CD4-positive, alpha-beta T cell (primary cell): ENCODE results near the gene ANXA10. TPM values are rescaled to one million over a fixed set of nuclear protein-coding genes. Genes with fewer than 3 reads are reported as not detected.

Experiments used
- ATAC-seq: fragments of 200-7000 bp; cut with Tn5 transposase; one replicate; pipeline ENCODE4 v1.10.0; 2022; ENCODE audit warnings: mild to moderate bottlenecking; ENCODE audit not compliant: poor library complexity
- CTCF ChIA-PET: fragments of 350-600 bp; sonication (Branson Sonifier 250); formaldehyde crosslinking; loops from one replicate; lab custom pipeline; 2021; ENCODE audit warnings: antibody characterized with exemption, inconsistent platforms; lab: Charles Lee
- POLR2A ChIA-PET: fragments of 350-600 bp; sonication (Branson Sonifier 250); formaldehyde crosslinking; loops from one replicate; lab custom pipeline; 2021; ENCODE audit warnings: antibody characterized with exemption, inconsistent platforms; lab: Charles Lee
- DNase-seq, 14 experiments: peaks; one replicate each; pipeline ENCODE4 v3.0.0-alpha.2; 2013 to 2020; ENCODE audit warnings: mixed read lengths in 2 of 14
- H3K27ac ChIP-seq, 2 donors: one replicate each; pipeline versions ENCODE4 v1.5.1 to v1.7.0; 2013; ENCODE audit warnings: low read length in 2 of 2, low read depth in 1 of 2, mild to moderate bottlenecking in 1 of 2
- H3K27me3 ChIP-seq, 2 experiments: 1 replicate in 1 of 2; 2 replicates in 1 of 2; pipeline versions ENCODE4 v1.6.1 to v1.7.0; 2013; ENCODE audit warnings: low read length in 2 of 2, control low read depth in 1 of 2, mild to moderate bottlenecking in 1 of 2, moderate library complexity in 1 of 2; ENCODE audit not compliant: insufficient read depth in 2 of 2, control insufficient read depth in 1 of 2
- H3K36me3 ChIP-seq: one replicate; pipeline ENCODE4 v1.6.1; 2013; ENCODE audit warnings: low read length, control low read depth; ENCODE audit not compliant: insufficient read depth
- H3K4me1 ChIP-seq: one replicate; pipeline ENCODE4 v1.6.1; 2013; ENCODE audit warnings: low read length, control low read depth; ENCODE audit not compliant: insufficient read depth
- H3K4me3 ChIP-seq: one replicate; pipeline ENCODE4 v1.5.1; 2013; ENCODE audit warnings: mild to moderate bottlenecking, low read length, moderate library complexity
- H3K9me3 ChIP-seq, 2 experiments: 1 replicate in 1 of 2; 2 replicates in 1 of 2; pipeline versions ENCODE4 v1.6.1 to v1.7.0; 2013; ENCODE audit warnings: low read length in 2 of 2, mild to moderate bottlenecking in 2 of 2, control low read depth in 1 of 2, moderate library complexity in 1 of 2; ENCODE audit not compliant: control insufficient read depth in 1 of 2, insufficient read depth in 1 of 2
- H3K27ac Mint-ChIP-seq: one replicate; pipeline ENCODE4 v1.8.0; 2020; ENCODE audit warnings: mixed read lengths
- H3K27me3 Mint-ChIP-seq: one replicate; pipeline ENCODE4 v1.8.0; 2021; ENCODE audit warnings: mixed read lengths
- H3K36me3 Mint-ChIP-seq: one replicate; pipeline ENCODE4 v1.8.0; 2021; ENCODE audit warnings: low read depth, mixed read lengths
- H3K4me1 Mint-ChIP-seq: one replicate; pipeline ENCODE4 v1.8.0; 2021; ENCODE audit warnings: low read depth, mixed read lengths
- H3K4me3 Mint-ChIP-seq: one replicate; pipeline ENCODE4 v1.8.0; 2020; ENCODE audit warnings: mild to moderate bottlenecking, mixed read lengths
- H3K9me3 Mint-ChIP-seq: one replicate; pipeline ENCODE4 v1.8.0; 2020; ENCODE audit warnings: mixed read lengths
- CTCF ChIP-seq: fragments of 200-600 bp; IDR thresholded peaks from one replicate; pipeline ENCODE4 v1.8.0; 2022; ENCODE audit warnings: antibody characterized with exemption, mild to moderate bottlenecking
- intact Hi-C, 2 experiments: fragments of 100-400 bp; cut with DNase I in 1 of 2; cut with micrococcal nuclease in 1 of 2; formaldehyde crosslinking; loops; one replicate each; pipeline versions ENCODE4 v1.15.1 to v1.9.0; 2023 to 2025; cut with DNase I, micrococcal nuclease
- total RNA-seq, 174 experiments: library from RNA in 2 of 174; stranded (reverse) in 2 of 174; gene quantifications; one replicate each; pipeline ENCODE4 v1.2.3 and lab custom pipeline; 2021 to 2026

Gene ANXA10
- total RNA-seq, 2 experiments from 2014 or later: not detected

- Mint-ChIP-seq H3K36me3 (no peaks in the 10 kb centered on the region), H3K9me3 (no peaks in the 10 kb centered on the region), H3K4me3 (no peak overlapping the region), H3K27me3 (no peaks in the 10 kb centered on the region), H3K27ac (no peak overlapping the region), H3K4me1 (no peaks in the 10 kb centered on the region)
- no peak for DNase-seq
- H3K9me3 ChIP-seq: no peaks in the 10 kb centered on the region
- ChIA-PET CTCF (no interaction called here), POLR2A (no interaction called here)
- H3K4me1 ChIP-seq: no peaks in the 10 kb centered on the region
- H3K4me3 ChIP-seq: no peak overlapping the region
- no peak for ATAC-seq
- TF ChIP-seq CTCF: no peak
- no peaks in the 10 kb centered on the region for H3K27me3 ChIP-seq
- H3K36me3 ChIP-seq: no peaks in the 10 kb centered on the region
- H3K27ac ChIP-seq: no peak overlapping the region
- intact Hi-C loops: no loop called here
These were observed 85.3 kb downstream of the ANXA10 start for GRCh38 chr4:168177546-168178149.

- peak; percentile 60 for TF ChIP-seq CTCF
- H3K36me3 Mint-ChIP-seq: no peaks in the 10 kb centered on the region
- no peak for ATAC-seq
- Histone ChIP-seq H3K4me1 (no peaks in the 10 kb centered on the region), H3K27me3 (no peaks in the 10 kb centered on the region), H3K4me3 (no peak overlapping the region), H3K9me3 (no peaks in the 10 kb centered on the region), H3K27ac (no peak overlapping the region), H3K36me3 (no peaks in the 10 kb centered on the region)
- intact Hi-C loops: loop anchor here (5.0 kb wide), 3 partner anchors 733 to 1383 kb away; no protein-coding TSS in a partner anchor
- peak in 3 of 14 experiments; percentile 20 to 30 (median 26) for DNase-seq
- CTCF ChIA-PET: no interaction called here
- H3K4me1 Mint-ChIP-seq: no peaks in the 10 kb centered on the region
- H3K27me3 Mint-ChIP-seq: no peaks in the 10 kb centered on the region
- no peak overlapping the region for H3K27ac Mint-ChIP-seq
- no peaks in the 10 kb centered on the region for H3K9me3 Mint-ChIP-seq
- POLR2A ChIA-PET: no interaction called here
- H3K4me3 Mint-ChIP-seq: no peak overlapping the region
These were observed 91.6 kb downstream of the ANXA10 start for GRCh38 chr4:168183717-168184571.

GRCh38 chr4:168188754-168189153 is 96.4 kb downstream of the ANXA10 start:
- ChIA-PET POLR2A (no interaction called here), CTCF (no interaction called here)
- Mint-ChIP-seq H3K27ac (no peak overlapping the region), H3K9me3 (no peaks in the 10 kb centered on the region), H3K4me3 (no peak overlapping the region), H3K27me3 (no peaks in the 10 kb centered on the region), H3K4me1 (no peaks in the 10 kb centered on the region), H3K36me3 (no peaks in the 10 kb centered on the region)
- Histone ChIP-seq H3K27me3 (no peaks in the 10 kb centered on the region), H3K27ac (no peak overlapping the region), H3K4me1 (no peaks in the 10 kb centered on the region), H3K36me3 (no peaks in the 10 kb centered on the region), H3K4me3 (no peak overlapping the region), H3K9me3 (no peaks in the 10 kb centered on the region)
- TF ChIP-seq CTCF: no peak
- DNase-seq: no peak
- no peak for ATAC-seq
- intact Hi-C loops: no loop called here
